Thyroid gland (tissue), 4 donors: ENCODE data around the gene RFX4. TPM values are rescaled to one million over a fixed set of nuclear protein-coding genes. Genes with fewer than 3 reads are reported as not detected.

ENCODE experiments used
- DNase-seq, 2 donors: peaks; one replicate each; pipeline ENCODE4 v3.0.0-alpha.2; 2019
- H3K27ac ChIP-seq, 3 donors: fragments of 200-600 bp; sonication (generic); 1 replicate in 2 of 3; 2 replicates in 1 of 3; pipeline ENCODE4 v1.5.1; 2016 to 2019; ENCODE audit warnings: mild to moderate bottlenecking in 1 of 3, moderate library complexity in 1 of 3
- H3K27me3 ChIP-seq: fragments of 200-600 bp; sonication (generic); one replicate; pipeline ENCODE4 v1.5.1; 2019
- H3K36me3 ChIP-seq, 2 donors: fragments of 200-600 bp; sonication (generic); one replicate each; pipeline ENCODE4 v1.5.1; 2016 to 2019
- H3K4me1 ChIP-seq, 2 donors: fragments of 200-600 bp; sonication (generic); one replicate each; pipeline ENCODE4 v1.5.1; 2017 to 2019
- H3K4me3 ChIP-seq, 3 donors: fragments of 200-600 bp; sonication (generic); replicated peaks in 1 of 3; 1 replicate in 2 of 3; 2 replicates in 1 of 3; pipeline ENCODE4 v1.5.1; 2016; ENCODE audit warnings: mild to moderate bottlenecking in 1 of 3
- H3K9me3 ChIP-seq: fragments of 200-600 bp; sonication (generic); one replicate; pipeline ENCODE4 v1.5.1; 2017
- CTCF ChIP-seq, 6 experiments: fragments of 200-600 bp in 3 of 6; fragments of 450-650 bp in 3 of 6; sonication (generic) in 3 of 6; IDR thresholded peaks; one replicate each; pipeline ENCODE4 v1.5.1; 2016 to 2019; ENCODE audit warnings: antibody characterized with exemption in 6 of 6, mild to moderate bottlenecking in 2 of 6, inconsistent platforms in 1 of 6, moderate library complexity in 1 of 6
- POLR2A ChIP-seq, 2 donors: fragments of 450-650 bp; IDR thresholded peaks; one replicate each; pipeline ENCODE4 v1.6.1; 2017; ENCODE audit warnings: antibody characterized with exemption in 2 of 2, mild to moderate bottlenecking in 2 of 2, moderate library complexity in 1 of 2
- WGBS, 2 donors: methylation state at CpG; one replicate each; pipeline ENCODE4 v1.1.5; 2017; 5-methylcytosine and 5-hydroxymethylcytosine counted together
- intact Hi-C: fragments of 100-400 bp; cut with DNase I; formaldehyde crosslinking; loops from one replicate; pipeline ENCODE4 v1.15.1; 2023
- total RNA-seq, 4 donors: library from RNA; depleted of rRNA; stranded (reverse); fragments of >200 nt; gene quantifications; one replicate each; pipeline ENCODE4 v1.2.3, GENCODE V29; 2016

Gene RFX4
- total RNA-seq, 4 donors from 2014 or later: 0.27 to 0.45 TPM; not detected in 2

DNA sequence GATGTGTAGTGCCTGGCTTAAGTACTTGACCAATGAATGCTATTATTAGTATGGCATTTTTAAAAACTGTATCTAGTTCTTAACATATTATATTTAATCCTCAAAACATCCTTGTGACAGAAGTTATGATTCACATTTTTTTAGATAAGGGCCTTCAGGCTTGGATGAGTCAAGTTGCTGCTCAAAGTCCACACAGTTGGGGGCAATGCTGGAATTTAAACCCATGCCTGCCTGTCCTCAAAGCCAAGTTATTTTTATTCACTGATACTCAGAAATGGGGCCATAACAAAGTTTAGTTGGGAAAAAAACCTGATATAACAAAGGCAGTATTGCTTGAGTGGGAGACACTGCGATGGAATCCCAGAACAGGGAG, 50.6 kb downstream of the RFX4 start:
- TF ChIP-seq CTCF (IDR thresholded peaks at IDR 0.05) (no peak), POLR2A (IDR thresholded peaks at IDR 0.05) (no peak)
- 89 to 92% methylated on average over 1 of the region's 1 CpG for WGBS, 2 donors

DNA sequence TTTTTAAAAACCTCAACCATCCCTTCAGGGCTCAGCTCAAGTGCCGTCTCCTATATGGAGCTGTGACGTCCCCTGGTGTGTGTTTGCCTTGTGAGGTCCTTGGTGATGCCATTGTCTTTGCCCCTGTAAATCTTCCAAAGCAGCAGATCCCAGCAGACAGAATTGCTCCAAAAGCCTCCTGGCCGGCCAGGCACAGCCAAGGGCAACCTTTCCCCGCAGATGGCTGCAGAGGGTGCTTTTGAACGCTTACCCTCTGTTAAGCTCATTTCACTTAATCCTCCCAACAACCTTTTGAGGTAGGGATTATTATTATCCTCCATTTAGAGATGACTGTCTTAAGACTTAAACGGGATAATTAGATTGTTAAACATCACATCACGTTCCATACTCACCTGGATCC, 51.4 kb downstream of the RFX4 start:
- H3K36me3 ChIP-seq: no peaks in the 10 kb centered on the region
- H3K9me3 ChIP-seq: no peaks in the 10 kb centered on the region
- no peaks in the 10 kb centered on the region for H3K4me1 ChIP-seq
- H3K4me3 ChIP-seq: no peak overlapping the region
- no peak overlapping the region for H3K27ac ChIP-seq
- intact Hi-C loops: no loop called here
- H3K27me3 ChIP-seq: no peaks in the 10 kb centered on the region
- TF ChIP-seq POLR2A (IDR thresholded peaks at IDR 0.05) (no peak), CTCF (IDR thresholded peaks at IDR 0.05) (no peak)
- DNase-seq: no peak
- WGBS, 2 donors: 76 to 79% methylated on average over 7 of the region's 7 CpGs

More for the DNA sequence above, 50.6 kb downstream of the RFX4 start:
- Histone ChIP-seq H3K4me1 (no peaks in the 10 kb centered on the region), H3K4me3 (no peak overlapping the region), H3K27me3 (no peaks in the 10 kb centered on the region), H3K36me3 (no peaks in the 10 kb centered on the region), H3K27ac (no peak overlapping the region), H3K9me3 (no peaks in the 10 kb centered on the region)
- no peak for DNase-seq
- intact Hi-C loops: no loop called here

DNA sequence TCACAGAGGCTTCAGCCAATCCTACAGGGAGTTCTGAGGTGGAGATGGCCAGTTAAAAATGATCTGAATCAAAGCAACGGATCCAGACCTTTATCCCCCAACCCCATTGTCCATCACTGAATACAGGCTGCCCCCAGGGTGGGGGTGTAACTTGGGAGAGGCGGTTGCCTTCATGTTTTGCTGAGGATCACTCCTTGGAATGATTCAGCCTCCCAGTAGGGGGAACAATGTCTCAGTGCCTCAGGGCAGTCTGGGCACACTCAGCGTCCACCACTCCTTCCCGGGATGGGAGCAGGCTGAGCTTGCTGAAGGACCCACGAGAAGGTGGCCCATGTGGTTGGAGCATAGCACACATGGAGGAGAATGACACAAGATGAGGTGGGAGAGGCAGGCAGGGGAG, 60.2 kb downstream of the RFX4 start:
- H3K36me3 ChIP-seq: no peaks in the 10 kb centered on the region
- 76 to 81% methylated on average over 4 to 5 of the region's 5 CpGs for WGBS, 2 donors
- H3K9me3 ChIP-seq: no peaks in the 10 kb centered on the region
- no peaks in the 10 kb centered on the region for H3K27me3 ChIP-seq
- DNase-seq: no peak
- no peaks in the 10 kb centered on the region for H3K4me1 ChIP-seq
- intact Hi-C loops: no loop called here
- H3K4me3 ChIP-seq: no peak overlapping the region
- no peak for TF ChIP-seq CTCF (IDR thresholded peaks at IDR 0.05)
- TF ChIP-seq POLR2A (IDR thresholded peaks at IDR 0.05): no peak
- H3K27ac ChIP-seq: no peak overlapping the region

GRCh38 chr12:106644335-106645073, 61.7 kb downstream of the RFX4 start:
- 85 to 86% methylated on average over 16 of the region's 16 CpGs for WGBS, 2 donors
- H3K36me3 ChIP-seq: no peaks in the 10 kb centered on the region
- H3K27me3 ChIP-seq: no peaks in the 10 kb centered on the region
- intact Hi-C loops: no loop called here
- no peak overlapping the region for H3K27ac ChIP-seq
- no peak overlapping the region for H3K4me3 ChIP-seq
- no peaks in the 10 kb centered on the region for H3K4me1 ChIP-seq
- TF ChIP-seq POLR2A (IDR thresholded peaks at IDR 0.05) (no peak), CTCF (IDR thresholded peaks at IDR 0.05) (no peak)
- no peak for DNase-seq
- H3K9me3 ChIP-seq: no peaks in the 10 kb centered on the region

DNA sequence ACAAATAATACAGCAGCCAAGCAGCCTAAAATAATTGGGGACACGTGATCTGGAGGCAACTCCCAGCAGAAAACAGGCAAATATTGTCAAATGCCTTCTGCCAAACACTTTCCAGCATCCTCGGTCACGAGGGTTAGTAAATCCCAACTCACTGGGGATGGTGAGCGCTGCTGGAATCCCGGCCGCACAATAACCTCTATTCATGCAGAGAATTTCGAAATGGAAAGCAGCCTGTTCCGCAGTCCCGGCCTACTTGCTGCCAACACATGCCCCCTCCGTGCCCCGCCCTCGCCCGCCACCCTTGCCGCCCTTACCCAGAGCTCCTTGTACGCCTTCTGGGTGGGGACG, 62.2 kb downstream of the RFX4 start:
- Histone ChIP-seq H3K27ac (no peak overlapping the region), H3K9me3 (no peaks in the 10 kb centered on the region), H3K27me3 (no peaks in the 10 kb centered on the region), H3K4me1 (no peaks in the 10 kb centered on the region), H3K4me3 (no peak overlapping the region), H3K36me3 (no peaks in the 10 kb centered on the region)
- peak; percentile 9 to 13 for DNase-seq
- intact Hi-C loops: no loop called here
- no peak for TF ChIP-seq POLR2A (IDR thresholded peaks at IDR 0.05)
- no peak for TF ChIP-seq CTCF (IDR thresholded peaks at IDR 0.05)
- 76 to 83% methylated on average over 16 of the region's 16 CpGs for WGBS, 2 donors
